Left lung (tissue), 10 donors: ENCODE measurements around the gene PTPRD. TPM values are rescaled to one million over a fixed set of nuclear protein-coding genes. Genes with fewer than 3 reads are reported as not detected.

Experiments used
- ATAC-seq: fragments of 200-7000 bp; cut with Tn5 transposase; one replicate; pipeline ENCODE4 v1.9.1; 2020; ENCODE audit warnings: moderate library complexity
- DNase-seq, 4 donors: peaks; one replicate each; pipeline ENCODE4 v3.0.0-alpha.2; 2013 to 2020
- H3K27ac ChIP-seq, 2 donors: fragments of 200-600 bp; sonication (generic) in 1 of 2; one replicate each; pipeline versions ENCODE4 v1.5.0 to v1.8.0; 2020 to 2021
- H3K27me3 ChIP-seq, 2 donors: fragments of 200-600 bp; sonication (generic) in 1 of 2; one replicate each; pipeline versions ENCODE4 v1.5.0 to v1.8.0; 2020 to 2021
- H3K36me3 ChIP-seq, 2 donors: fragments of 200-600 bp; sonication (generic) in 1 of 2; one replicate each; pipeline versions ENCODE4 v1.5.0 to v1.8.0; 2020 to 2021
- H3K4me1 ChIP-seq, 2 donors: fragments of 200-600 bp; one replicate each; pipeline ENCODE4 v1.8.0; 2021
- H3K4me3 ChIP-seq, 2 donors: fragments of 200-600 bp; sonication (generic) in 1 of 2; one replicate each; pipeline versions ENCODE4 v1.5.0 to v1.8.0; 2020 to 2021; ENCODE audit warnings: mild to moderate bottlenecking in 1 of 2
- H3K9me3 ChIP-seq, 2 donors: fragments of 200-600 bp; sonication (generic) in 1 of 2; one replicate each; pipeline versions ENCODE4 v1.5.0 to v1.8.0; 2020 to 2021
- CTCF ChIP-seq, 2 donors: fragments of 200-600 bp; sonication (generic) in 1 of 2; IDR thresholded peaks; one replicate each; pipeline versions ENCODE4 v1.5.0 to v1.8.0; 2021; ENCODE audit warnings: antibody characterized with exemption in 2 of 2
- intact Hi-C, 2 donors: fragments of 100-400 bp; cut with DNase I; formaldehyde crosslinking; loops; one replicate each; pipeline versions ENCODE4 v1.11.2 to v1.14.2; 2022
- polyA plus RNA-seq, 6 donors: library from polyadenylated mRNA; unstranded; fragments of 120-200 nt; gene quantifications; one replicate each; pipeline ENCODE4 v1.2.1, GENCODE V29; 2013; ENCODE audit not compliant: insufficient read length in 6 of 6
- total RNA-seq, 2 donors: library from RNA; stranded (reverse); fragmentation: NEBNext Ultra II Directional; extraction: Animal tissue kit (Norgen Biotek cat#: 25700); gene quantifications; one replicate each; pipeline ENCODE4 v1.2.1, GENCODE V29; 2021
- donor health status: DM: no; HTN: yes; CAD: no.
- donor health status: DM: no; HTN: no; CAD: no.

The PTPRD gene
- total and polyA plus RNA-seq, 8 donors: 24.2 to 167 (median 139) TPM

DNA sequence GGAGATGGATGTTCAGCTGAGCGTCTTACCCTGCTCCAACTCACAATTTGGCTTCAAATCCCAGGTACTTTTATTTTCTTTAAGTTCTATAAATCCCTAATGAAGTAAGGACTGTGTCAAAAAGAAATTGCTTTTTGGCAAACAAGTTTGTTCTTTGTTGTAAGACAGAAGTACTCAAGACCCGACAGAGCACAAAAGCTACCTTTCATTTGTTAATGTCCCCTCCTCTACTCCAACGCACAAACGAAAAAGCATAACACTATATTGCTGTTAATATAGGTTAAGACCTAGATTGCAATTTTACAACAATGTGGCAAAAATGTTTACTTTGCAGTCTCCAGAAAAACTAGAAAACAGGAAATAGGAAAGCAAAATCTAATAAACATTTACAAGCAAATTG is 2217.8 kb downstream of the PTPRD start:
- TF ChIP-seq CTCF (IDR thresholded peaks at IDR 0.05): no peak
- no peak overlapping the region for H3K27ac ChIP-seq
- H3K4me1 ChIP-seq: no peaks in the 10 kb centered on the region
- H3K9me3 ChIP-seq: no peaks in the 10 kb centered on the region
- intact Hi-C loops: no loop called here
- no peaks in the 10 kb centered on the region for H3K27me3 ChIP-seq
- no peaks in the 10 kb centered on the region for H3K36me3 ChIP-seq
- DNase-seq: no peak
- H3K4me3 ChIP-seq: no peak overlapping the region
- no peak for ATAC-seq

DNA sequence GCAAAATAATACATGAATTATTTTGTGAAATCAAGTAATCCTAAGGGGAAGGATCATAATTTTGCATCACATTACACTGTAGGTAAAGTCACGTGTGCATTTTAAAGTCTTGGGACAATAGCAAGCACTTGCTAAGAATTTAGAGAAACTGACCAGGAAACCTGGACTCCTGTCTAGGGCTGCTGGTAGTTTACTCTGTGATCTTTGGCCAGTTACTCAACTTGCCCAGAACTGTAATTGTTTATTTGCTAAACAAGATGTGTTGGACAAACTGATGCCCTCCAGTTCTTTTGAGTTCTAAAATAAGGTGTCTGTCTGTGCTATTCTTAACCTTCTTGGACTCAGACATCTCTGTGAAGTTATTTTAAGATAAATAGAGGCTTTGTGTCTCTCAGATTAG is 2218.5 kb downstream of the PTPRD start:
- DNase-seq (no peak), ATAC-seq (no peak)
- intact Hi-C loops: no loop called here
- Histone ChIP-seq H3K9me3 (no peaks in the 10 kb centered on the region), H3K4me3 (no peak overlapping the region), H3K27me3 (no peaks in the 10 kb centered on the region), H3K4me1 (no peaks in the 10 kb centered on the region), H3K36me3 (no peaks in the 10 kb centered on the region), H3K27ac (no peak overlapping the region)
- TF ChIP-seq CTCF (IDR thresholded peaks at IDR 0.05): no peak

DNA sequence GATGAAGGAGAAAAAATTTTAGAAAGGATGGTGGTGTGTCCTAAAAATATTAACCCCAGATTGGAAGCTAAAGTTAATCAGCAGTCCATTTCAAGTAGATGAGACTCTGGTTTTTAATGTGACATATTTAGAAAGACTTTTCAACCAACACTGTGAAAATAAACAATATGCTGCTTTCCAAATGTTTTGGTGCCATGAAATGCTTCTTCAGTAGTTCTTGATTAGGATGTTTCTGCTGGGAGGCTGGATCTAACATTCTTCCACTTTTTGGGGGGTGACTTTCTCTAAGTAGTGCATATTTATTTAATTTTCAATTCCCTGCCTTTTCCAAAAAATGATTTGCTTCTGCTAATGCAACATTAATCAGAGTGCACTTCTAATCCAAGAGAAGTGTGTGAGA is 2219.9 kb downstream of the PTPRD start:
- intact Hi-C loops: no loop called here
- Histone ChIP-seq H3K4me1 (no peaks in the 10 kb centered on the region), H3K4me3 (no peak overlapping the region), H3K27ac (no peak overlapping the region), H3K36me3 (no peaks in the 10 kb centered on the region), H3K27me3 (no peaks in the 10 kb centered on the region), H3K9me3 (no peaks in the 10 kb centered on the region)
- ATAC-seq (no peak), DNase-seq (no peak)
- TF ChIP-seq CTCF (IDR thresholded peaks at IDR 0.05): no peak

DNA sequence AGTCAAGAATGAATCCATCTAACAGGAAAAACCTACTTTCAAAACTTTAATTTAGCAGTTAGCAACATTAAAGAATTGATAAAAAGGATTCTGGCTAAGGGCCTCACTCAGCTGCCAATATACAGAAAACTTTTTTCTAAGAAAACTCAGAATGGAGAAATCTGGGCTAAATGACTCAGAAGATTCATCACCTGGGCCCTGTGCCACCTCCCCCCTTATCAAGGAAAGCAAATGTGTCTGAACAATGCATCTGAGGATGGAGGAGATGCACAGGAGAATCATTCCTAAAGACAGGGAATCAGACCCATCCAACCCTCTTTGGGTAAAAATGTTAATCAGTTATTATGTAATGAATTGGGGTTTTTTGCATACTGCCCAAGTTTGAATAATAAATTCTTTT is 2221.2 kb downstream of the PTPRD start:
- intact Hi-C loops: no loop called here

GRCh38 chr9:8391132-8391531 is 2221.7 kb downstream of the PTPRD start:
- no peak for TF ChIP-seq CTCF (IDR thresholded peaks at IDR 0.05)
- Histone ChIP-seq H3K4me1 (no peaks in the 10 kb centered on the region), H3K27ac (no peak overlapping the region), H3K4me3 (no peak overlapping the region), H3K27me3 (no peaks in the 10 kb centered on the region), H3K36me3 (no peaks in the 10 kb centered on the region), H3K9me3 (no peaks in the 10 kb centered on the region)
- intact Hi-C loops: no loop called here
- ATAC-seq: no peak
- no peak for DNase-seq

More for the DNA sequence above, 2221.2 kb downstream of the PTPRD start:
- H3K4me3 ChIP-seq: no peak overlapping the region
- H3K9me3 ChIP-seq: no peaks in the 10 kb centered on the region
- ATAC-seq: no peak
- H3K27ac ChIP-seq: no peak overlapping the region
- no peaks in the 10 kb centered on the region for H3K4me1 ChIP-seq
- no peak for DNase-seq
- TF ChIP-seq CTCF (IDR thresholded peaks at IDR 0.05): no peak
- no peaks in the 10 kb centered on the region for H3K36me3 ChIP-seq
- no peaks in the 10 kb centered on the region for H3K27me3 ChIP-seq
